ENCODE data around the gene ADAM22.
A peak's percentile ranks its signal among the peaks of the same experiment; 100 is the strongest.

ADAM22 gene

GRCh38 chr7:88233828-88234227 is 299.8 kb downstream of the ADAM22 start:
- no peaks in the 10 kb centered on the region for H3K9me2 ChIP-seq (replicated peaks; ENCODE audit: control insufficient read depth, low read length)
- H3K27ac ChIP-seq (ENCODE audit: low read depth, low read length) = no peak overlapping the region
- peaks cover 14% of the 10 kb centered on the region for H3K27me3 ChIP-seq (ENCODE audit: control insufficient read depth, low read length)
- no peaks in the 10 kb centered on the region for H3F3A ChIP-seq (ENCODE audit: control insufficient read depth, insufficient read depth)
- H3K79me2 ChIP-seq (ENCODE audit: control insufficient read depth, low read length) = no peaks in the 10 kb centered on the region
- no peaks in the 10 kb centered on the region for H3K4me1 ChIP-seq (ENCODE audit: control insufficient read depth, low read length)
- H3K9me3 ChIP-seq (ENCODE audit: control insufficient read depth, insufficient read depth, low read length) = no peaks in the 10 kb centered on the region
- no peak overlapping the region for H3K4me2 ChIP-seq (ENCODE audit: low read length)
- TF ChIP-seq EZH2phosphoT487 (IDR thresholded peaks at IDR 0.05; ENCODE audit: borderline replicate concordance, low read length) = no peak
- no peak for TF ChIP-seq CTCF (IDR thresholded peaks at IDR 0.05; ENCODE audit: low read depth, low read length, poor library complexity, severe bottlenecking)
- H3K4me3 ChIP-seq (ENCODE audit: low read length) = no peak overlapping the region
- no peaks in the 10 kb centered on the region for H4K20me1 ChIP-seq (ENCODE audit: control insufficient read depth, insufficient read depth, low read depth, low read length)
- H3K36me3 ChIP-seq (ENCODE audit: control insufficient read depth, low read length) = no peaks in the 10 kb centered on the region

DNA sequence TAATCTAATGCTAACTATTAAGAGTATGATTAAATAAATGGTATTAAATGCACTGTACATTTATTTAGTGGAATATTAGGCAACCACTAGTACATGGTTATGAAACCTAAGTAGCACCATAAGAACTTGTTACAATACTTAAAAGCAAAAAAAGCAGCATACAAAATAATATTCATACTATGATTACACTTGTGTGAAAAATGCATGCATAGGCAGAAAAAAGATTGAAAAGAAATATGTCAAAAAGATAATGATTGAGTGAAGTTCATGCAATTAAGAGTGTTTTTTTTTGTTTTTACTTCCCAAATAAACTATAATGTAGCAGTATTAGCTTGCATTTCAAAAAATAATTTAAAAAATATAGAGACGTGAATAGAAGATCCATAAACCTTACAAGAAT is 305.8 kb downstream of the ADAM22 start:
- Histone ChIP-seq H3K4me1 (ENCODE audit: control insufficient read depth, low read length) (no peaks in the 10 kb centered on the region), H3K4me2 (ENCODE audit: low read length) (no peak overlapping the region), H3K9me3 (ENCODE audit: control insufficient read depth, insufficient read depth, low read length) (no peaks in the 10 kb centered on the region), H3K9me2 (replicated peaks; ENCODE audit: control insufficient read depth, low read length) (no peaks in the 10 kb centered on the region), H3K27ac (ENCODE audit: low read depth, low read length) (no peak overlapping the region), H3F3A (ENCODE audit: control insufficient read depth, insufficient read depth) (no peaks in the 10 kb centered on the region), H3K27me3 (ENCODE audit: control insufficient read depth, low read length) (peaks cover 10% of the 10 kb centered on the region), H3K79me2 (ENCODE audit: control insufficient read depth, low read length) (no peaks in the 10 kb centered on the region), H3K4me3 (ENCODE audit: low read length) (no peak overlapping the region), H3K36me3 (ENCODE audit: control insufficient read depth, low read length) (no peaks in the 10 kb centered on the region), H4K20me1 (ENCODE audit: control insufficient read depth, insufficient read depth, low read depth, low read length) (no peaks in the 10 kb centered on the region)
- TF ChIP-seq CTCF (IDR thresholded peaks at IDR 0.05; ENCODE audit: low read depth, low read length, poor library complexity, severe bottlenecking) = no peak
- TF ChIP-seq EZH2phosphoT487 (IDR thresholded peaks at IDR 0.05; ENCODE audit: borderline replicate concordance, low read length) = no peak

GRCh38 chr7:88243345-88243909 is 309.4 kb downstream of the ADAM22 start:
- Histone ChIP-seq H3K36me3 (ENCODE audit: control insufficient read depth, low read length) (no peaks in the 10 kb centered on the region), H3K9me2 (replicated peaks; ENCODE audit: control insufficient read depth, low read length) (no peaks in the 10 kb centered on the region), H3K9me3 (ENCODE audit: control insufficient read depth, insufficient read depth, low read length) (no peaks in the 10 kb centered on the region), H3K4me3 (ENCODE audit: low read length) (no peak overlapping the region), H3K27me3 (ENCODE audit: control insufficient read depth, low read length) (0 out of 2 replicates have a peak, but pooled peaks cover 3% of the 10 kb centered on the region), H3F3A (ENCODE audit: control insufficient read depth, insufficient read depth) (no peaks in the 10 kb centered on the region), H3K4me1 (ENCODE audit: control insufficient read depth, low read length) (no peaks in the 10 kb centered on the region), H3K4me2 (ENCODE audit: low read length) (no peak overlapping the region), H3K79me2 (ENCODE audit: control insufficient read depth, low read length) (no peaks in the 10 kb centered on the region), H4K20me1 (ENCODE audit: control insufficient read depth, insufficient read depth, low read depth, low read length) (no peaks in the 10 kb centered on the region), H3K27ac (ENCODE audit: low read depth, low read length) (no peak overlapping the region)
- no peak for TF ChIP-seq EZH2phosphoT487 (IDR thresholded peaks at IDR 0.05; ENCODE audit: borderline replicate concordance, low read length)
- TF ChIP-seq CTCF (IDR thresholded peaks at IDR 0.05; ENCODE audit: low read depth, low read length, poor library complexity, severe bottlenecking) = peak; percentile 70

All from DOHH2 (cell line).